ENCODE results near the gene POLD2. TPM values are rescaled to one million over a fixed set of nuclear protein-coding genes. Genes with fewer than 3 reads are reported as not detected.

Gene POLD2
- total RNA-seq, 3 donors from 2014 or later = 38.9 to 49.8 (median 39.7) TPM

GRCh38 chr7:44074349-44074695 lies 49.0 kb downstream of the POLD2 start:
- intact Hi-C loops (cut with DNase I; ENCODE audit: low total_unique reads) = no loop called here
- no peak overlapping the region for H3K4me3 ChIP-seq
- no peaks in the 10 kb centered on the region for H3K27me3 ChIP-seq
- H3K4me1 ChIP-seq = peaks cover 4 to 8% of the 10 kb centered on the region in 2 donors
- peak overlapping the region; percentile 11 to 72 for H3K27ac ChIP-seq
- DNase-seq (ENCODE audit: low spot score in 2 of 2) = no peak
- no peak for TF ChIP-seq POLR2AphosphoS5 (IDR thresholded peaks at IDR 0.05)
- no peaks in the 10 kb centered on the region for H3K36me3 ChIP-seq
- no peaks in the 10 kb centered on the region for H3K9me3 ChIP-seq

GRCh38 chr7:44073664-44074348 lies 49.5 kb downstream of the POLD2 start:
- peak overlapping the region; percentile 11 to 72 for H3K27ac ChIP-seq
- intact Hi-C loops (cut with DNase I; ENCODE audit: low total_unique reads) = no loop called here
- no peaks in the 10 kb centered on the region for H3K36me3 ChIP-seq
- peak; percentile 47 to 71 for DNase-seq (ENCODE audit: low spot score in 2 of 2)
- peaks cover 4 to 8% of the 10 kb centered on the region in 2 donors for H3K4me1 ChIP-seq
- peak overlapping the region in 1 of 3 donors; percentile 25 for H3K4me3 ChIP-seq
- TF ChIP-seq CTCF (IDR thresholded peaks at IDR 0.05) (no peak), POLR2A (IDR thresholded peaks at IDR 0.05) (no peak), POLR2AphosphoS5 (IDR thresholded peaks at IDR 0.05) (no peak)
- no peaks in the 10 kb centered on the region for H3K9me3 ChIP-seq
- no peaks in the 10 kb centered on the region for H3K27me3 ChIP-seq

DNA sequence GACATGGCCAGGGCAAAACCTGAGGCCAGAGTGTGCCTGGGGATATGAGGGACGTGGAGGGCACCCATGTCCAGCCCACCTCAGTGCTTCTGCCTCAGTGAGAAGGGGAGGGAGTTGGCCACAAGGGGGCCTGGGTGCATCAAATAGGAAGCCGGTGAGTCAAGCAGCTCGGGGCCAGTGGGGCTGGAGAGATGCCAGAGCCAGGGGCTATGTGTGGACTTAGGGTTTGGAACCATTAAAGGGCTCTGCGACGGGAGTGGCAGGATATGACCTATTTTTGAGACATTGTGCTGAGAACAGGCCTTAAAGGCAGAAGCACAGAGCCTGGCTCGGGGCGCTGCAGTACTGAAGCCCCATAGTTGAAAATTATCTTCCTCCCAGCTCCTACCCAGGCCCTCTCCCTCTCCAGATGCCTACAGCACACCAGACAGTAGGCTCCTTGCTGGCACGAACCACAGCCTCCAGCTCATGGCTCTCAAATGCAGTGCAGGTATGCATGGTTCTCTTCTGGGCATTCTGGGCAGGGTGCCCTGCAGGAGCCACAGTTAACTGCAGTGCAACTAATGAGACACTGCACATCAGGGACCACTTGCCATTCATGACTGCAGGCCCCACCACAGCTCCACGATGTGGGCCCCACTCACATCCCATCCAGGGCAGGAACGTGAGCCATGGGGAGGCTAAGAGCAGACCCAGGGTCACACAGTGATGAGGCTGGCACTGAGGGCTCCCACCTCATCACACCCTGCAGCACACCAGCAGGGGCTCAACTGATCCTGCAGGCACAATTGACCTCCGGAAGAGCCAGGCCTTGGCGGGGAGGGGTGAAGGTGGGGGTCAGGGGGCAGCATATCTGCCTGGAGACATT lies 50.8 kb downstream of the POLD2 start:
- Histone ChIP-seq H3K27me3 (no peaks in the 10 kb centered on the region), H3K9me3 (no peaks in the 10 kb centered on the region), H3K27ac (peak overlapping the region; percentile 13 to 72), H3K4me3 (no peak overlapping the region), H3K36me3 (no peaks in the 10 kb centered on the region), H3K4me1 (peaks cover 4 to 8% of the 10 kb centered on the region in 2 donors)
- DNase-seq (ENCODE audit: low spot score in 2 of 2) = peak; percentile 56 to 72
- intact Hi-C loops (cut with DNase I; ENCODE audit: low total_unique reads) = no loop called here
- TF ChIP-seq POLR2AphosphoS5 (IDR thresholded peaks at IDR 0.05) = peak in 1 of 3 donors; percentile 32
- TF ChIP-seq POLR2A (IDR thresholded peaks at IDR 0.05) = no peak
- peak; percentile 39 to 48 (median 48) for TF ChIP-seq CTCF (IDR thresholded peaks at IDR 0.05)

GRCh38 chr7:44071726-44072363 lies 51.5 kb downstream of the POLD2 start:
- intact Hi-C loops (cut with DNase I; ENCODE audit: low total_unique reads) = no loop called here
- Histone ChIP-seq H3K27ac (peak overlapping the region; percentile 13 to 72), H3K36me3 (no peaks in the 10 kb centered on the region), H3K27me3 (no peaks in the 10 kb centered on the region), H3K4me1 (peaks cover 4 to 8% of the 10 kb centered on the region in 2 donors), H3K4me3 (no peak overlapping the region), H3K9me3 (no peaks in the 10 kb centered on the region)
- DNase-seq (ENCODE audit: low spot score in 2 of 2) = no peak
- TF ChIP-seq POLR2A (IDR thresholded peaks at IDR 0.05) = no peak
- TF ChIP-seq CTCF (IDR thresholded peaks at IDR 0.05) = no peak
- no peak for TF ChIP-seq POLR2AphosphoS5 (IDR thresholded peaks at IDR 0.05)

DNA sequence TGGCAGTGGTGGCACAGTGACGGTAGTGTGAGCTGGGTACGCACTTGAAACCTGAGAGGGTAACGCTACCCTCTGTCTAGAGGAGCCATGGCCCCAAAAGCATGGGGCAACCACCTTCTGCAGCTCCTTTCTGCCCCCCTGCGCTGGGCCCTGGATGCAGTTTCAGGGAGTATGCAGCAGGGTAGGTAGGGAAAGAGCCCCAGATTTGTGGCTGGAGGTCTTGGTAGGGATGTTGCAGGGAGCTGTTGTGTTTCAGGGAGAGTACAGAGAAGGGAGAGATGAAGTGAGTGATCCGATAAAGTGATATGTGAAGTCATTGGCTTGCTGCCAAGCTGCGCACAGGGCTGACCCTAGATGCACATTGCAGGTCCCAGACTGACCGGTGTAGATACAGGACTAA lies 55.3 kb downstream of the POLD2 start:
- TF ChIP-seq POLR2AphosphoS5 (IDR thresholded peaks at IDR 0.05) (no peak), POLR2A (IDR thresholded peaks at IDR 0.05) (no peak), CTCF (IDR thresholded peaks at IDR 0.05) (no peak)
- H3K4me1 ChIP-seq = peaks cover 0 to 20% of the 10 kb centered on the region in 2 donors
- no peak overlapping the region for H3K27ac ChIP-seq
- no peak overlapping the region for H3K4me3 ChIP-seq
- intact Hi-C loops (cut with DNase I; ENCODE audit: low total_unique reads) = no loop called here
- H3K27me3 ChIP-seq = no peaks in the 10 kb centered on the region
- DNase-seq (ENCODE audit: low spot score in 2 of 2) = no peak
- H3K36me3 ChIP-seq = no peaks in the 10 kb centered on the region
- no peaks in the 10 kb centered on the region for H3K9me3 ChIP-seq

Measured in breast epithelium (tissue), 4 donors.